Activated CD8-positive, alpha-beta memory T cell treated with anti-CD3 and anti-CD28 coated beads for 36 hours (primary cell): Measurements from ENCODE around the gene C1orf198. TPM values are rescaled to one million over a fixed set of nuclear protein-coding genes. Genes with fewer than 3 reads are reported as not detected.

ENCODE experiments used
- CTCF ChIA-PET: fragments of 350-600 bp; sonication (Branson Sonifier 250); formaldehyde crosslinking; loops from one replicate; lab custom pipeline; 2021; ENCODE audit warnings: antibody characterized with exemption; lab: Charles Lee
- POLR2A ChIA-PET: fragments of 350-600 bp; sonication (Branson Sonifier 250); formaldehyde crosslinking; loops from one replicate; lab custom pipeline; 2021; ENCODE audit warnings: antibody characterized with exemption; lab: Charles Lee
- total RNA-seq, 2 experiments: library from RNA; stranded (reverse); gene quantifications; one replicate each; pipeline ENCODE4 v1.2.3, GENCODE V29; 2021

Gene C1orf198
- total RNA-seq, 2 experiments from 2014 or later, result 6.1 to 6.6 TPM

DNA sequence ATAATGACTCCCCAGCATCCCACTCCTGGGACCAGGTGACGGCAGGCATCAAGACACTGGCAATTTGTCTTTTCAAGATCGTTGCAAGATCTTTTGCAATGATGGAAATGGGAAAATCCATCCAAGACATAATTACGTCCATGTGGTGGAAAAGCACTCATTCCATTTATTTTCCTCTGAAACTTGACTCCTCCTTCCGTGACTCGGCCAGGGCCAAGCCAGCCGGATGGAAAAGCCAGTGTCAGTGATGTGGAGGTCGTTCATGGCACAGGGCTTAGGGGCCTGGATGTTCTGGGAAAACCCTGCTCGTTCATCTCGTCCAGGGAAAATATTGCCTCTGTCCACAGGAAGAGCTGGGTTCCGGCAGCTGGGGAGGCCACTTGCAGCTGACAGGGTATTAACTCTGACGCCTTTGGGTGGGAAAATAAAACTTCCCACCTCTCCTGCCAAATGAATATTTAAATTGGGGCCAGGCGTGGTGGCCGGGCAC is 46.2 kb downstream of the C1orf198 start:
- CTCF ChIA-PET, result no interaction called here

DNA sequence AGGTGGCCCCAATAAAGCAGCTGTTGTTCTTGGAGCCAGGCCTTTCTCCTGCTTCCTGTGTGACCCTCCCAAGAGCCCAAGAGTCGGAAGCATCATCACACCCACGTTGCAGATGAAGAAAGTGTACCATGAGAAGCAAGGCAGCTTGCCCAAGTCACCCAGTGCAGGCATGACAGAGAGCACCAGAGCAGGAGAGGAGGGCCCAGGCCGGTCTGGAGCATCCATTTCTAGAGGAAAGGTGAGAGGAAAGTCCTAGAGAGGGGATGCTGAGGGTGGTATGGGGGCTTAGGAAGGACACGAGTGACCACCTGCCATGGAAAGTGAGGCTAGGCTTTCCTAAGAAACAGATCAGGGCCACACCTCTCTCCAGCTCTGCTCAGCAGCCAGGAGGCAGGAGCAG is 47.0 kb downstream of the C1orf198 start:
- POLR2A ChIA-PET, result no interaction called here

More for the DNA sequence above, 46.2 kb downstream of the C1orf198 start:
- POLR2A ChIA-PET, result no interaction called here

DNA sequence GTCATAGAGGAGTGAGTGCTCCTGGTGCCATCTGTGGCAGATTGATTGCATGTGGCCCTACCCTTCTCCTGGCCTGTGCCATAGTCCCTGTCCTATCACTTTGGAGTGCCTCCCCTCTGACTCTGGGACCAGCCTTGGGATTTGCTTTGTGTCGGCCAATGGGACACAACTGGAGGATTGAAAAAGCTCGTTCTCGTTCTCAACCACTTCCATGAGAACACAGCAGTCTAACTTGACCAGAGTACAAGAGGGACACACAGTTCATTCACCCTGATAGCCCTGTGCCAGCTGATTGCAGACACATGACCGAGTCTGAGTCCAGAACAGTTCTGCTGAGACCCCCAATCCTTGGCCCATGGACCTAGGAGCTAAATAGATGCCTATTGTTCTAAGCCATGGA is 47.8 kb downstream of the C1orf198 start:
- ChIA-PET POLR2A (no interaction called here), CTCF (no interaction called here)

More for the DNA sequence above, 47.0 kb downstream of the C1orf198 start:
- CTCF ChIA-PET, result no interaction called here

DNA sequence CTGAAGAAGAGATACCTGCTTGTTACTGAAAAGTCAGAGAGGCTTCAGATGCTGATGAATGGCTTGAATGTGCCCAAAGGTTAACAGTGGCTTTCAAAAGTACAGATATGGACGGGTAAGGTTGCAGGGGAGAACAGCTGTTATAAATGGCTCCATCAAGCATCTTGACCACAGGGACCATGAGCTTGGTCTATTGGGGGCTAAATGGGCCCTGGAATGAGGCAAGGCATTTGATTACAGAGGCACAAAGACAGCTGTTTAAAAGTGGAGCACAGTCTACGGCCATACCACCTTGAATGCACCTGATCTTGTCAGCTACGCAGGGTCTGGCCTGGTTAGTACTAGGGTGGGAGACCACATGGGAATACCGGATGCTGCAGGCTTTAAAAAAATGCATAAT is 48.3 kb downstream of the C1orf198 start:
- CTCF ChIA-PET, result no interaction called here
- POLR2A ChIA-PET, result no interaction called here

DNA sequence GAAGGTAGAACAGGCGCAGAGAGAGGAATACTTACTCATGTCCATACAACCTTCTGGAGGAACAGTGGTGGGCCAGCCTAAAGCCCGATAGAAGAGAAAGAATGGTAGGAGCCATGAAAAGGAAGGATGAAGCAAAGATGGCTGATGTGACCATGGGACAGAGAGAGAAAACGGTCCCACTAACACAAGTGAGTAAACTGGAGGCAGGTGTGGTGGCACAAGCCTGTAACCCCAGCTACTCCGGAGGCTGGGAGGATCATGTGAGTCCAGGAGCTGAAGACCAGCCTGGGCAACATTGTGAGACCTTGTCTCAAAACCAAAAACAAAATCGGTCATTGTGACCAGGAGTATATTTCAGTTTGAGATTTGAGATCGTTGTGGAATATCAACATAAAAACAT is 49.4 kb downstream of the C1orf198 start:
- ChIA-PET CTCF (no interaction called here), POLR2A (no interaction called here)

DNA sequence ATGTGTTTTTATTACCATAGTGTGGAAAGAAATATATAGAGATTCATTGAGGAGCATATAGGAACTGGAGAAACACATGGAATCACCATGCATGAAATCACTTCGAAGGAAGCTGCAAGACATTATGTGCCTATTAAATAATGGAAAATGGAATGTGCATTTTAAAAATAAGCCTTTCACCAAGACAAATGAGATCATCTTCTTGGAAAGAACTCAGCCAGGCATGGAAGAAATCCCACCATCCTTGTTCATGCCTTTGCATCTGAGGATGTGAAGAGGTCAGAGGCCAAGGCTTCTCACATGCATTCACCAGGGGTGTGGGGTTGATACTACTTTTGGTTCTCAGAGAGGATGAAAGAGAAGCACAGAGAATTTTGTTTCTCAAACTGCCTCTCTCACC is 50.0 kb downstream of the C1orf198 start:
- POLR2A ChIA-PET, result no interaction called here
- CTCF ChIA-PET, result no interaction called here

DNA sequence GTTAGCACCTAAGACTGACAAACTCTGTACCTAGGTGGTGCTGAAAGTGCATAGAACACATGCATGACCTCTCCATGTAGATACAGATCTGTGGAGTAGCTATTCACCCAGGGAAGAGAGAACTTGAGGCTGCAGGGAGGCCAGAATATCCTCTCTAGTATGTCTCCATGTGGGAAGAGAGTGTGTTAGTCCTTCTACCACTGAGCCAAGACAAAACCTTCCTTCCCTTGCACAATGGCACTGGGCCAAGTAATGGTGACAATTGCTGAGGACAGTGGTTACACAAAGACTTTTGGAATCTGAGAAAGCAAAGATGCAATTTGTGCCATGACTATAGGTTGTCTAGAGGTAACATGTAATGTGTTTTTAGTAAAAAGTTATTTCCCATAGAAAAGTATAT is 52.3 kb downstream of the C1orf198 start:
- CTCF ChIA-PET, result no interaction called here
- POLR2A ChIA-PET, result no interaction called here

DNA sequence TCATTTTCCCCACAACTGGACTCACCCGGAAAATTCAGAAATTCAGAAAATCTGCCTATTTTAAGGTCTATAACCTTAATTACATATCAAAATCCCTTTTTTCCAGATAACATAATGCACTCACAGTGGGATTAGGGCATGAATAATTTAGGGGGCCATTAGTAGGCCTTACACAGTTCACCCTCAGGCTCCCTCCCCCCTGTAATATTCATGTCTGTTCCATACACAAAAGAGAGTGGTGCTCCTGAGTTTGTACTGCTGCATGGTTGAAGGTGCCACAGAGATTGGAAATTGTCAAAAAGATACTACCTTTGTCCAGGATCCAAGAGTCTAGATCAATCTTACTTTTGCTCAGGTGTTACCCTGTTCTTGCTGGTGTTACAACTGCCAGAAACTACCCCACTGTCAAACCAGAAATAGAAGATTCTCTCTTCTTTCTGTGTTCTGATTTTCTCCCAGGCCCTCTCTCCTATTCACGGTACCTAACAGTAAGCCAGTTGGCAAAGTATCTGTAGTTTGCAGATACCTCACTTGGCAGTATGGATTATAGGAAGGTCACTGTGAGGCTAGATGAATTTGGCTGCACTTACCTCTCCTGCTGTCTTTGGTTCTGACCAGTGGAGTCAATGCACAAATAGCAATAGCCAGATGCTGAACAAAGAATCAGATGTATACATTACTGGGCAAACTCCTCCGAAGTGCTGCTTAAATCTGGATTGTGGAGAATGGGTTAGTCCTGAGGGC is 53.2 kb downstream of the C1orf198 start:
- ChIA-PET CTCF (no interaction called here), POLR2A (no interaction called here)

DNA sequence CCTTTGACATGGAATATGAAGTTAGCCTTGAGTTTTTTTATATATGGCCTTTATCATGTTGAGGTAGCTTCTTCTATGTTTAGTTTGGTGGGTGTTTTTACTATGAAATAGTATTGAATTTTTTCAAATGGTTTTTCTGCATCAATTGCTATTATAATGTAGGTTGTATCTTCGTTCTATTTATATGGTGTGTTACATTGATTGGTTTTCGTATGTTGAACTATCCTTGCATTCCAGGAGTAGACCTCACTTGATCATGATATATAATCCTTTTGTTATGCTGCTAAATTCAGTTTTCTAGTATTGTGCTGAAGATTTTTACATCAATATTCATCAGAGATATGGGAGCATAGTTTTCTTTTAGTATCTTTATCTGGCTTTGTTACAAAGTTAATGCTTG is 55.8 kb downstream of the C1orf198 start:
- ChIA-PET POLR2A (no interaction called here), CTCF (no interaction called here)

DNA sequence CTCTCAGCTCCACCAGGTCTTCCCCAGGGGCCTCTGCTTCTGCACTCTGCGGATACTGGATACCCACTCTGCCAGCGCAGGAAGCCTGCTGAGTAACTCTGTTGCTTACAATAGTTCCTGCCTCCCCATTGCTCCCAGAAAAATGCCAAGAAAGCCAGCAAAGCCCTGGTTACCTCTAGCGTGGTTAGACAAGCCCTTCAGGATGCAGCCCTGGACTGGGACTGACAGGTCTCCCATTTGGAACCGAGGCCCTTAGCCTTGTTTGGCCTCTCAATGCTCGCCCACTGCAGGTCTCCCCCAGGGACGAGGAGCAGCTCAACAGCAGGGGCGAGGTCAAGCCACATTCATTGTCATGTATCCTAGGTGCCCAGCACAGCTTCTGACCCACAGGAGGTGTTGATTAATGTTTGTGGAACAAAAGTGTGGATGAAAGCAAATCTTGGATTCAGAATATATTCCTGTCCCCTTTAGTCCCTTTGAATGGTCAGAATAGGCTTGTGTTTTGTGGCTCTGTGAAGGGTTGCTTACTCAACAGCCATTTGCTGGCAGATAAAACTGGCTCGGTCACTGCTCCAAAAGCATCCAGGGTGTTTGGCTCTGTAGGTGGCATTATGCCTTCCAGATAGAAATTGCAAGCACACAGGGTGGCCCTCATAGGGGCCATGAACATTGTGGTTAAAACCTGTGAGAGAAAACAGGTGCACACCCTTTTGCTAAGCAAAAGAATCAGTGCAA is 58.9 kb downstream of the C1orf198 start:
- ChIA-PET CTCF (no interaction called here), POLR2A (no interaction called here)

DNA sequence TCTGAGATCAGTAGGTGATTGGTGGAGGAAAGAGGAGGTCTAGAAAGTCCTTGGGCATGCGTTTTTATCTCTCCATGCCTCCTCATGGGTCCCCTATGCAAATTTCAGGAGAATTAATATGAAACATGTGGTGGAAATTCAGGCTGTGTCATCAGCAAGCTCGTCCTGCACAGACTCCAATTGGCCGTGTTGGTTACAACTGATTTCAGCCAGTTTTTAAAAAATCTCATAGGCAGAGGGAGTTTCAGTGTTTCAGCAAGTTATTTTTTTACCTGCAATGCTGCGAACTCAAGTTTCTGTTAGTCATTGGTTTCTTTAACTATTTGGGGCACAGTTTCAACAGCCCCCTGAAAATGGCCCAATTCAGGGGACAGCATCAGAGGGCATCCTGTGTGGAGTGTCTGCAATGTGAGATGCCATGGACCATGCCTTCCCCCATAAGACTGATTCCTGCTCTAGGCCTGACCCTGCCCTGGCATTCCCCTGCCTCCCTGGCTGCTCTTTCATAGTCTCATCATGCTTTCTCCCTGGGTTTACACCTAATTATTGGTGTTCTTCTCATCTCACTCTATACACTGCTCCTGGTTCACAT is 59.9 kb downstream of the C1orf198 start:
- CTCF ChIA-PET, result no interaction called here
- POLR2A ChIA-PET, result no interaction called here

DNA sequence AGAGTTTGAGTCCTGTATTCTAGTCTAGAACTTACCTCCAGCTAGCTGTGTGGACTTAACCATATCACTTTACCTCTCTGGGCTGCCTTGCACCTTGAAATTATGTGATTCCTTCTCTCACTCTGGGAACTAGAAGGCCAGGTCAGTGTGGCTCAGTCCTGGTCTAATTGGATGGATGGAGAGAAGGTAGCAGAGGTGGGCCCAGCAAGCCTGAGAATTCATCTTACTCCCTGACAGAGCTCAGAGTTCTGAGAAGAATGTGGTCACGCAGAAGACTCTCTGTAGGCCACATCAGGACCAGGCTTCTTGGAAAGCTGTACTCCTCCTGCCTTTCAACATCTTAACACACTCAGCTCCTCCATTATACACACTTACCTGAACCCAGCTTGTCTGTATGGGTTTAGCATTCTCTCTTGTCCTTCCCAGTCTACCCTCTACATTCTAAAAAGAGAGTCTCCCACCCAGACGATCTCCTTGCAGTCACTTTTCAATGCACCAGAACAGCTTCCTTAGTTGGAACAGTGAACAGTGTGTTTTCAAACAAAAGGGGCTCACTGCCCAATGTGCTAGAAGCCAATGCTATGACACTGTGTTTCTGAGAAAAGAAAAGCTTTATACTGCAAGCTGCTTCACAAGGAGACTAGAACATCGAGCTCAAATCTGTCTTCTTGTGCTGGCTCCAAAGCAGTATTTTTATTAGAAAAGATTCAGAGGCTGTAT is 60.6 kb downstream of the C1orf198 start:
- POLR2A ChIA-PET, result no interaction called here
- CTCF ChIA-PET, result no interaction called here

DNA sequence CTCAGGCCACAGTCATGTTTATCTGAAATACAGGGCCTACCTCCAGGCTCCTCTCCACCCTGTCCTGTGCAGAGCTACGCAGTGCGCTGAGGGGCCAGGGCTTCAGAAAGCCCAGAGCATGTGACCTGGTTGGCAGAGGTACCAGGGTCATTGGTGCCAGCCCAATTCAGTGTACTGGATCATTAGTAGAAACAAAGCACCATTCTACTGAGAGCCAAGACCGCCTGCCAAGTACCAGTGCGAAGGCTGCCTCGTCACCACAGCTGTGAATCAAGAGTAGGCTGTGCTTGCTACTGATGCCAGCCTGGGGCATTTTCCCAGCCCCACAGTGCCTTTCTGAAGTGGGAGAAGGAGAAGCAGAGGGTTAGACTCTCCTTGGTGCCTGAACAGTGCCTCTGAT is 61.3 kb downstream of the C1orf198 start:
- ChIA-PET CTCF (no interaction called here), POLR2A (no interaction called here)

DNA sequence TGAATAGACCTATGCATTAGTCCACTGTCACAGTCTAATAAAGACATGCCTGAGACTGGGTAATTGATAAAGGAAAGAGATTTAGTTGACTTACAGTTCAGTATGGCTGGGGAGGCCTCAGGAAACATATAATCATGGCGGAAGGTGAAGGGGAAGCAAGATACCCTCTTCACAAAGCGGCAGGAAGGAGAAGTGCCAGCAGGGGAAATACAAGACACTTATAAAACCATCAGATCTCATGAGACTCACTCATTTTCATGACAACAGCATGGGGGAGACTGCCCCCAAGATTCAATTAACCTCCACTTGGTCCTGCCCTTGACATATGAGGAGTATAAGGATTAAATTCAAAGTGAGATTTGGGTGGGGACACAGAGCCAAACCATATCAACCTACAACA is 61.8 kb downstream of the C1orf198 start:
- ChIA-PET POLR2A (no interaction called here), CTCF (no interaction called here)

DNA sequence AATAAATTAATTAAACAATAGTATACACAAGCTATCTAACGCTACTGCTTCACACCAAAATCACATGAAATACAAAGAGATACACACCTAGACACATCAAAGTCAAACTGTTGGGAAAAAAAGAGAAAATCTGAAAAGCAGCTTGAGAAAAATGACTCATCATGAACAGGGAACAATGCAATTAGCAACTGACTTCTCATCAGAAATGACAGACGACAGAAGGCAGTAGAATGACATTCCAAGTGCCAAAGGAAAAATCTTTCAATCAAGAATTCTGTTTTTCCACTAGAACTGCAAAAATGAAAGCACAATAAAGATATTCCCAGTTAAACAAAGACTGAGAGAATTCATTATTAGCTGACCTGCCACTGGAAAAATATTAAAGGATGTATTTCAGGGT is 63.9 kb downstream of the C1orf198 start:
- ChIA-PET CTCF (no interaction called here), POLR2A (no interaction called here)

DNA sequence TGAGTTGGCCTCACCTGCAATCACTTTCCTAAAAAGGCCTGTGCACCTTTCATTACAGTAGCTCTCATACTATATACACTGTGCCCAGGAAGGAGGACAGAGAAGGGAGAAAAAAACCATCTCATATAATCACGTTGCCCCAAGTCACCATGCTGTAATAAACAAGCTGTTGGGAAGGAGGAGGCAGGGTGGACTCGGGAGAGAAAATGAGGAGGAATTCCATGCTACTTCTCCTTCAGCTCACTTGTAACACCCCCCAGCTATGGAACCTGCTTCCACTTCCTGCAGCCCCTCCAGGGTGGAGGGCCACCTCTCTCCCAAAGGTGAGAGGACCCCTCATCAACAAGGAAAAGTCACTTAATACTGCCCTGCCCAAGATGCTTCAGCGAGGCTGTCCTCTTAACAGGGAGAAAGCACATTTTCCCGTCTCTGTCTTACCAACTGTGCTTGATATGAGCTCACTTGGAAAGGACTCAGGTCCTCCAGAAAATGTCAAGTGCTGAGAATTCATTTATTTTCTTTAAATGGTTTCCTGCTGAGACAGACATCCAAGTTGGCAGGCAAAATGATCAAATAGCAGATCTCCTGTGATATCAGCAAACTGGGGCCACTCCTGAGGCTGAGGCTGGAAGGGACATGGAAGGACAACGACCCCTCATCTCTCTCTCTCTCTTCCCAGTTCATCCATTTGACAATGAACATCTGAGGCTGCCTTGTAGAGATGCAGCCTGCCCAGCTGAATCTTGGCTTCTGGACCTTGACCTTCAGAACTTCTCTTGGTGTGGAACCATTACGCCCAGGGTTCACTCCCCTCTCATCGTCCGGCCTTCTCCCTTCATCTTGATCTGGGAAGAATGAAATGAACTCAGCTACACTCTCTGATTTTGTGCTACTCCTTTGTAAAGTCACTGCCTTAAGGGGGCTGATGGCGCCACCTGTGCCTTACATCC is 67.2 kb downstream of the C1orf198 start:
- POLR2A ChIA-PET, result no interaction called here
- CTCF ChIA-PET, result no interaction called here

DNA sequence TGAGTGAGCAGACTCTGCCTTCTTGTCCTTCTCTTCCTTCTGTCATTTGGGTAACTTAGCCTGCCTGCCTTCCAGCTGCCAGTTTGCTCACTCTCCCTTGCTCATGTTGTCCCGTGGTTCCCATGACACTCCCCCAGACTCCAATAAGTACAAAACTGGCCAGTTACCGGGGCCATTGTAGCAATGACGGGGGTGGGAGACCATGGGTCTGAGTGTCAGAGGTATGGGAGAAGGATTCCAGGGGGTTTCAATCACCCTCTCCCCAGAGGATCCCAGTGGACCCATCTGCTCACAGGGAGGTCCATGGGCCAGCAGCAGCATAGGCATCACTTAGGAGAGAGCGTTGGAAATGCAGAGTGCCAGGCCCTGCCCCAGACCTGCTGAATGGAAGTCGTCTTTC is 69.8 kb downstream of the C1orf198 start:
- ChIA-PET POLR2A (no interaction called here), CTCF (interaction anchor here (0.6 kb wide), 1 partner anchor 12 kb away, joined by 3 read pairs; no protein-coding TSS in a partner anchor)

DNA sequence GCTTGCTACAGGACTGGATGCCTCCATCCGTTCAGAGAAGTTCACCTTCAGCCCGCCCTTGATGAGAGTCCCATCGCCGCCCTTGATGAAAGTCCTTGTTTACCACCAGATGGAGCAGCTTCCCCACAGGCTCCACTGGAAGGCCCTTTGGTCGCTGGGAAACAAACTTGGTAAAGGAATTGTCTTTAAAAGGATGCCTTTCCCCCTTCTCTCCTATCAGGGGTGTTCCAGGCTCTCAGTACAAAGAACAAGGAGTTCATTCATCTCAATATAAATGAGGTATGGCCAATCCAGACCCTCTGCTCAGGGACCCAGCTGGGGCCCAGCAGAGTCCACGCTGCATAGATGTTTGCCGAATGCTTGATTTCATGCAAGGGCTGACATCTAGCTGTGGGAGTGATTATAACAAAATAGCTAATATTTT is 70.4 kb downstream of the C1orf198 start:
- CTCF ChIA-PET, result interaction anchor here (0.6 kb wide), 1 partner anchor 11 kb away, joined by 3 read pairs; no protein-coding TSS in a partner anchor

More for the DNA sequence above, 70.4 kb downstream of the C1orf198 start:
- POLR2A ChIA-PET, result no interaction called here
